ELF-1 (cell line): ENCODE results near the gene TTLL13.
"Not testable (repeated sequence)": the region's sequence is repeated elsewhere in the genome, so short reads cannot be mapped to it uniquely, and the experiment has no call there.

ENCODE experiments used
- DNase-seq: peaks from one replicate; pipeline ENCODE4 v3.0.0-alpha.2; 2016; ENCODE audit warnings: low read depth, low spot score

The TTLL13 gene

DNA sequence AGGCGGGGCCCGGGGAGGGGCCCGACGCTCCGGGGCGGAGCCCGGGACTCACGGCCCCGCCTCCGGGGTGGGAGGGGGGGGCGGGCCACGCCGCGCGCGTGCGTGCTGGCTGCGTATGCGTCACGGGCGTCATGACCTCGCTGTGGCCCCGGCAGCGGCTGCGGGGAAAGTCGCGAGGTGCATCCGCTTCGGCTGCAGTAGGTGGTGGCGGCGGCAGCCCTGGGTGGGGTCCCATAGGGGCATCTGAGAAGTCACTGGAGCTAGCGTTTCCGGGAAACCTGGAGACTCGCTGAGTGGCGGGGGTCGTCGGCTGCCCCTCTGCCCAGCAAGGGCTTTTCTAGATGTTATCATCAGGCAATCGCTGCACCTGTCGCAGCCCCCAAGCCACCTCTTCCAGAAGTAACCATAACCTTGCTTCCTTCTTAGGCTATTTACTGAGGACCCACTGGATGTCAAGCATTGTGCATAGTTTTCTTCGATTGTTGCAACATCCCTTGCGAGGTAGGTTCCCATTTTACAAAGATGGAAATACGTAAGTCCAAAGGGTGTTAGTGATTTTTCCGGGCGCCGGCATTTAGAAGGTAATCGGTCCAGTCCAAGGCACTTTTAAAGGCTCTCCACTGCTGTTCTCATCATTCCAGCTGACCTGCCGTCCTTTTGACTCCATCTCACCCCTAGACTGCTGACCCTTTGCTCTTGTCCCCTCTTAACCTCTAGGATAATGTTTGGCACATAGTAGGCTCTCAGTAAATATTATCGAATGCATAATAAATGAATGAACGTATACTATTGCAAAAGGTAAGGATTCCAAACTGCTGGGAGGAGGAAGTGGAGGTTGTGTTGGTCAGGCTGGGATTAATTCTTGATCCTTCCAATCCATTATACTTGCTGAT, 15.0 kb upstream of the TTLL13 start, which contains the start of gene GDPGP1:
Gene GDPGP1, plus strand, starts transcription at position 114 of the 893 bp plus-strand sequence. CDS start 6,700 bp downstream, outside the sequence.
- DNase-seq: no peak

DNA sequence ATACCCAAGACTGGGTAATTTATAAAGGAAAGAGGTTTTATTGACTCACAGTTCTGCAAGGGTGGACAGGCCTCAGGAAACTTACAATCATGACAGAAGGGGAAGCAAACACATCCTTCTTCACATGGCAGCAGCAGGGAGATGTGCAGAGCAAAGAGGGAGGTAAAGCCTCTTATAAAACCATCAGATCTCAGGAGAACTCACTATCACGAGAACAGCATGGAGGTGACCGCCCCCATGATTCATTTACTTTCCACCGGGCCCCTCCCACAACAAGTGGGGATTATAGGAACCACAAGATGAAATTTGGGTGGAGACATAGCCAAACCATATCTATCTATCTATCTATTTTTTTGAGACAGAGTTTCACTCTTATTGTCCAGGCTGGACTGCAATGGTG, 10.0 kb upstream of the TTLL13 start:
- DNase-seq: no peak

DNA sequence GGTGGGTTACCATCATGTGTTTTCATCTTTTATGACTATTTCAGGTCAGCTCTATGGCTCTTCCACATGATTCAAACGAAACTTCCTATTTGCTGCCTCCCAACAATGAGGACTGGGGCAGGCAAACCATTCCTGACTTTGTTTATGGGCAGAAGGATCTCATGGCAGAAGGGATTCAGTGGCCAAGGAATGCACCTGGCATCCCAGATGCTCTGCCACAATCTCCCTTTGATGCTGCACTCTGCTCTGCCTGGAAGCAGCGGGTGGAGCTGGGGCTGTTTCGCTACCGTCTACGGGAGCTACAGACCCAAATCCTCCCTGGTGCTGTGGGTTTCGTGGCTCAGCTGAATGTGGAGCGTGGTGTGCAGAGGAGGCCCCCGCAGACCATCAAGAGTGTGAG, 8.5 kb upstream of the TTLL13 start:
- no peak for DNase-seq

DNA sequence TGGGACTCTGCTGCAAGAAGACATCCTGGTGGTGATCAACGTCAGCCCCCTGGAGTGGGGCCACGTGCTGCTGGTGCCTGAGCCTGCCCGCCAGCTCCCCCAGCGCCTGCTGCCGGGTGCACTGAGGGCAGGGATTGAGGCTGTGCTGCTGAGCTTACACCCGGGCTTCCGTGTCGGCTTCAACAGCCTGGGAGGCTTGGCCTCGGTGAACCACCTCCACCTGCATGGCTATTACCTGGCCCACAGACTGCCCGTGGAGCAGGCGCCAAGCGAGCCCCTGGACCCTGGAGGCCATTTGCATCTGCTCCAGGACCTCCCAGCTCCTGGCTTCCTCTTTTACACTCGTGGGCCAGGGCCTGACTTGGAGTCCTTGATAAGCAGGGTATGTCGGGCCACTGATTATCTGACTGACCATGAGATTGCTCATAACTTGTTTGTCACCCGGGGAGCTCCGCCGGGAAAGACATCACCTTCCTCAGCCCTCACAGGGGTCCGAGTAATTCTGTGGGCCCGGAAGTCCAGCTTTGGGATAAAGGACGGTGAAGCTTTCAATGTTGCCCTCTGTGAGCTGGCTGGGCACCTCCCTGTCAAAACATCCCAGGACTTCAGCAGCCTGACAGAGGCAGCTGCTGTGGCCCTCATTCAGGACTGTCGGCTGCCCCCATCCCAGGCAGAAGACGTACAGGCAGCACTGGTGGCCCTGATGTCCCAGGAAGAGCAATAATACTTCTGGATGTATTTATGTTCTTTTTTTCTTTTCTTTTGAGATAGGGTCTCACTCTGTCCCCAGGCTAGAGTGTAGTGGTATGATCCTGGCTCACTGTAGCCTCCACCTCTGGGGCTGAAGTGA, 7.8 kb upstream of the TTLL13 start:
- DNase-seq: no peak

DNA sequence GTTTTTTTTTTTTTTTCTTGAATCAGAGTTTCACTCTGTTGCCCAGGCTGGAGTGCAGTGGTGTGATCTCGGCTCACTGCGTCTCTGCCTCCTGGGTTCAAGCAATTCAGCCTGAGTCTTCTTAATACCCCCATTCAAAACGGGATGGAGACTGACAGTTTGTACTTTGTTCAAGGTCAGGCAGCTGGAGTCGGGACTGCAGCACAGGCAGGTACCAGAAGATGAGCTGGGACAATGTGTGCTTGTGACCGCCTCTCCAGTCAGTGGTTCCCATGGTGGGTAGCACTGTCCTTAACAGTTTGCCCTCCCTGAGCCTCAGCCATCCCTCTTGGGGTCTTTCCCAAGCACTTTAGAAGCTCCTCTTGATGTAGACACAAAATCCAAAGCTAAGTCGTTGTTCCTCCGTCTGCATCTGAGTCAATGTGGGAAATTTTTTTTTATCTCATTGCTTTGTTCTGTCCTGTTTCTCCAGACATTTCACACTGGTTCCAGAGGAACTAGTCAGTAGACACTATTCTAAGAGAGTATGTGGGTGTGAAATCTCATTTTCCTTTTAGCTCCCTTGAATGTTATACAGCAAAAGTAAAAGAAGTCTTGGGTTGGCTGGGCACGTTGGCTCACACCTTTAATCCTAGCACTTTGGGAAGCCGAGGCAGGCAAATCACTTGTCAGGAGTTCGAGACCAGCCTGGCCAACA, 5.3 kb upstream of the TTLL13 start:
- DNase-seq: no peak

DNA sequence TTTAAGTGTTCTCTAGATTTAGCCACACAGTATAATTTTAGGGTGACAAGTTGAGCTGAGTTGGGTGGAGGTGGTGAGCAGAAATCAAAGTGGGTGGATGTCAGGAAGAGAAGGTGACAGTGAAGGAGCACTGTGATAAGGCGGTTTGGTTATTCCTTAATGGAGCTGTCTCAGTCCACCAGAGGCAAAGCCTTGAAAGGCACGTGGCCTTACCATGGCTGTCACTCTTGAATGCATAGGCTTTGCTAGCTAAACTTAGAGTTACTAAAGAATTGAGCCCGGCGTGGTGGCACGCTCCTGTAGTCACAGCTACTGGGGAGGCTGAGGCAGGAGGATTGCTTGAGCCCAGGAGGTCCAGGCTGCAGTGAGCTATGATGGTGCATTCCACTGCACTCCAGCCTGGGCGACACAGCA, 560 bp upstream of the TTLL13 start:
- DNase-seq: no peak

DNA sequence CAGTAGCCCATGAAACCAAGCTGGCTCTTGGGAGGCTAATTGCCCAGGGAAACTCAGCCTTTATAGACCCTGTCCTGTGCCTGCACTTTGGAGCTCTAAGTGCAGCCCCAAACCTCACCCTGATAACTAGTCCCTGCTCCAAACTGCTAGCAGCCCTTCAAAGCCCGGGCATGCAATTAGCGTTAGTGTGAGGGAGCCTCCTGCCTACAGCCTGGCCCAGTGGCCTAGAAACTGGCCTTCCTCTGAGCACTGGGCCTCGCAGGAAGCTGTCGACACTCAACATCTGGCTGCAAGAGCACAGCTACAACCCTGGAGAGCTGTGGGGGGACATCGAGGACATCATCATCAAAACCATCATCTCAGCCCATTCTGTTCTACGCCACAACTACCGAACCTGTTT, 8.4 kb downstream of the TTLL13 start:
- no peak for DNase-seq

DNA sequence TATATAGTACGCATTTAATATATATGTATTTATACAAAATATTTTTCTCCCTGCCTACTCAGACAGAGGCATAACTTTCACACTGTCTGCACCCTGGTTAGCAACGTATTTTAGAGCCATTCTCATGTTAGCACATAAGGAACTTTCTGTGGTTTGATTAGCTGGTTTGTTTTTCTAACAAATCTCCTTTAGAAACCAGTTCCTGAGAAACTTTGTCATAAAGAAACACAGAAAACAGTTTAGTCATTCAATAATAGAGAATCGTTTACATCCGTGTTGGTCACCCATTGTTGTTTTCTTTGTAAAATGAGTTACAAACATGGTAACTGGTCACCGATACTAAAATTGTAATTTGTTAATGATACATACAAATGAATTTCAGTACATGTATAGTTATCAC, 10.2 kb downstream of the TTLL13 start:
- no peak for DNase-seq

DNA sequence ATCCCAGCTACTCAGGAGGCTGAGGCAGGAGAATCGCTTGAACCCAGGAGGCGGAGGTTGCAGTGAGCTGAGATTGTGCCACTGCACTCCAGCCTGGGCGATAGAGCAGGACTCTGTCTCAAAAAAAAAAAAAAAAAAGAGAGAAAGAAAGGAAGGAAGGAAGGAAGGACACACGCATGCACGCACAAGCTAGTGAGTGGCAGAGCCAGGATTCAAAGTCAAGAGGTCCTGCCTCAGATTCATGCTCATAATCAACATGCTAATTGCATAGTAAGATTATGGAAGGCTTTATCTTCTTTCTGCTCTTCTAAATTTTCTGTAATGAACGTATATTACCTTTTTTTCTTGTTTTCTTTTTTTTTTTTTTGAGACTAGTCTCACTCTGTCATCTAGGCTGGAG, 11.4 kb downstream of the TTLL13 start:
- DNase-seq: not testable (repeated sequence)

DNA sequence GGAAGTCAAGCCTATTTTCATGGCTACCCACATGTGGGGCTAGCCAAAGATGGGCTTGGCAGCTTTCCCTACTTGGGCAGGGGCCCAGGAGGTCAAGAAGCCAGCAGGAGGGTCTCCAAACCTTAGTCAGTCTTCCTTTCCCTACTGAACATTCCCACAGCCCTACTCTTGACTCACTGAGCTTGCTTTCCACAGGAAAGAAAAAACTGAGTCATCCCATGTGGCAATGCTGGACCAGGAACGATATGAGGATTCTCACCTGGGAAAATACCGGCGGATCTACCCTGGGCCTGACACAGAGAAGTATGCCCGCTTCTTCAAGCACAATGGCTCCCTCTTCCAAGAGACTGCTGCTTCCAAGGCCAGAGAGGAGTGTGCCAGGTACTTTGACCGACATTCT, 12.5 kb downstream of the TTLL13 start:
- no peak for DNase-seq

DNA sequence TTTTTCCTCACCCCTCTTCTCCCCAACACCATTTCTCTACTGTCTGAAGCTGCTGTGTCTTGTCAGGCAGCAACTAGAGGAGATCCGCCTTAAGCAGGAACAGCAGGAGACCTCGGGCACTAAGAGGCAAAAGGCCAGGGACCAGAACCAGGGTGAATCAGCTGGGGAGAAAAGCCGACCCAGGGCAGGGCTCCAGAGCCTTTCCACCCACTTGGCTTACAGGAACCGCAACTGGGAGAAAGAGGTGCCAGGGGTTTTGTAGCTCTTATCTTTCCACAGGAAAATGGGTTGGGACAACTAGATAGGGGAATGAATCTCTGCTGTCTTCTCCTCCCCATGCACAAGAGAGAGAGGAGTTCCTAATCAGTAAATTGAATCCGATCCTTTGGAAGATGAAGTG, 13.1 kb downstream of the TTLL13 start:
- no peak for DNase-seq

DNA sequence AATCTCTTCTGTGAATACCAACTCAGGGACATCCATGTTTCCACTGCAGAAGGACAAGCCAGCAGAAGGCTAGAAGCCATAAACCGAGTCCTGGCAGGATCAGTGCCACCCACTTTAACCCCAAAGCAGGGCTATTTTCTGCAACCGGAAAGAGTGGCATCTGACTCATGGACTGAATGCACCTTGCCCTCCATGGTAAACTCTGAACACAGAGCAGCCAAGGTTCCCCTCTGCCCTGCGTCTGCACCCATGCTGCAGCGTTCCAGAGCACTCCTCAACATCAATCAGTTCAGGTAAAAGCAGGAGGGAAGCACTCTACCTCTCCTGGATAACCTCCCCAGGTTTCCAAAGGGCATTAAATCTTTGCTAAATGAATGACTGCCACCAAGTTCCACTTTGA, 15.3 kb downstream of the TTLL13 start:
- no peak for DNase-seq

DNA sequence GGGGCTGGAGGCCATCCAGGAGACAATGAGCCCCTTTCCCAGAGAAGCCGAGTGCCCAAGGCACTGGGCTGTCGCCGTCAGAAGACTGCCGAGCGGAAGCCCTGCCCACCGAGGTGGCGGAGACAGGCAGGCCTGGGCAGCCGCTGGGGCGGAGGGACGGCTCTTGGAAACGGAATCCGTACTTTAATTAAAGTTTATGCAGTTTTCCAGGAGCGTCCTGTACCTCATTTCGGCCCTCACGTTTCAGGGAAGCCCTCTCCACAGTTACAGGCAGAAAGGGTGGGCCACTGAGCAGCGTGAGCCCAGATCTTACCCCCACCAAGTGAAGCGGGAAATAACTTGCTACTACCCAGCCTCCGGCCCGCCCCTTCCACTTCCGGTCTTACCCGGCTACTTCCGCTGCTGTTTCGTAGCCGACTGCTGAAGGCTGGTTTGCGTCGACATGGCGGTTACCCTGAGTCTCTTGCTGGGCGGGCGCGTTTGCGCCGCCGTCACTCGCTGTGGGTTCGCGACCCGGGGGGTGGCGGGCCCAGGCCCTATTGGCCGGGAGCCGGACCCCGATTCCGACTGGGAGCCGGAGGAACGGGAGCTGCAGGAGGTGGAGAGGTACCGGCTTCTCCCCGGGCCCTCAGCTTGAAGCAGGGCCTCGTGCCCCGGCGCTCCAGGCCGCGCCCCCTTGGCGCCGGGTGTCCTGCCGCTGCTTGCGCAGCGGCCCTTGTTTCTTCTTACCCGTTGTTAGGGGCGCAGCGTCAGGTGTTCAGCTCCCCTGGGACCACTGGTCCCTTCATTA, 16.1 kb downstream of the TTLL13 start, which contains the start of gene NGRN:
Gene NGRN, plus strand, starts transcription at position 402 of the 790 bp plus-strand sequence. Its CDS starts 41 bp downstream, at position 443.
- peak; percentile 95 for DNase-seq

DNA sequence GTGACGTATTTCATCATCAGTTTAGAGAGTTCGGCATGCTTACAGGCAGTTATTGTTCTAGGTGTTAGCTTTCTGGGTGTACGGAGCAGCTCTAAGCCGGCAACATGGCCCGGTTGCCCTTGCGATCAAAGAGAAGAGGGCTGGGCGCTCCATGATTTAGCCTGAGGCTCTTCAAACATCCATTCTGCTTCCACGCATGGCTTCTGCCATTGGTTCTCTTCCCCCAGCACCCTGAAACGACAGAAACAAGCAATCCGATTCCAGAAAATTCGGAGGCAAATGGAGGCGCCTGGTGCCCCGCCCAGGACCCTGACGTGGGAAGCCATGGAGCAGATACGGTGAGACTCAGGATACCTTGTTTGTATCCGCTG, 16.7 kb downstream of the TTLL13 start:
- DNase-seq: peak; percentile 77

DNA sequence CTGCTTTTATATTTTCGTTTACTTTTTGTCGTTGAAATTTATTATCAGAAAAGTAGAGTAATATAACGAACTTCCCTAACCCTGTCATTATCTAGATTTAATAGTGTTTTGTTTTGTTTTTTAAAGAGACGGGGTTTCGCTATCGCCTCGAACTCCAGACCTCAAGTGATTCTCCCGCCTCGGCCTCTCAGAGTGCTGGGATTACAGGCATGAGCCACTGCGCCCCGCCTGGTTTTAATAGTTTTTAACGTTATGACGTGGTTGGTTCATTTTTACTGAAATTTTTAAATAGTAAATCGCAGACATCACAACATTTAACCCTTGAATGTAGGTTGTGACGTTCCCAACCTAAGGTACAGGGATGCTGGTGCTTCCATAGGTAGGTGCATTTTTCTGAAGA, 17.1 kb downstream of the TTLL13 start:
- no peak for DNase-seq

DNA sequence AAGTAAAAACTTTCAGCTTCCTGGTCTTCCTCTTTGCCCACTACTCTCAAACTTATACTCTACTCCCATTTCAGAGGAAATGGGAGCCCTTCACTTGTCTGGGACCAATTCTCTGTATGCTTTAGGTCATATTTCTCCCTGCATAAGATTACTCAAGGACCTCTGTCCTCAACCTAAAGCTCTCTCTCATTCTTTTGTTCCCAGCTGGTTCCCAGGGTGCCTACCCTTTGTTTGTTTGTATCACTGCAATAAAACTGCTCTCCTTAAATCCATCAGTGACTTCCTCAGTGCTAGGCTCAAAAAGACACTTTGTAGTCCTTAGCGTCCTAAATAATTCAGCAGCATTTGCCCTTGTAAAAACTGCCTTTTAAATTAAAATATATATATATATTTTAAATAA, 19.1 kb downstream of the TTLL13 start:
- DNase-seq: peak; percentile 38

DNA sequence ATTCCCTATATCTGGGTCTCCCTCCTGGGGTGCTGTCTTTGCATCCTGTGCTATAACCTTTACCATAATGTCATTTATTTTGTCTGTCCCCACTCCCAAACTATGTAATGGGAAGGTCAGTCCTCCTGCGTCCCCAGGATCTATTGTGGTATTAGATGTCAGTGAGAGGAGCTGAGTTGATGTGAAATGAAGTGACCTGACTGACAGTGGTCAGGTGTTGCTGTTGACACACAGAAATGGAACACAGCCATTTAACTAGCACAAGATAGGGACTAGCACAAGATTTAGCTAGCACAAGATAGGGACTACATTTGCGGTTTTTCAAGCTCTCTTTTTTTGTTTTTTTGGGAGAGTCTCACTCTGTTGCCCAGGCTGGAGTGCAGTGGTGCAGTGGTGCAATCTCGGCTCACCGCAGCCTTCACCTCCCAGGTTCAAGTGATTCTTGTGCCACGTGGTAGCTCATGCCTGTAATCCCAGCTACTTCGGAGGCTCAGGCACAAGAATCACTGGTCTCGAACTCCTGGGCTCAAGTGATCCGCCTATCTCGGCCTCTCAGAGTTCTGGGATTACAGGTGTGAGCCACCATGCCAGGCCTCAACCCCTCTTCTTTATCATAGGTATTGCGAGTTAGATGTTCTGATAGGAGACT, 21.3 kb downstream of the TTLL13 start:
- DNase-seq: no peak

DNA sequence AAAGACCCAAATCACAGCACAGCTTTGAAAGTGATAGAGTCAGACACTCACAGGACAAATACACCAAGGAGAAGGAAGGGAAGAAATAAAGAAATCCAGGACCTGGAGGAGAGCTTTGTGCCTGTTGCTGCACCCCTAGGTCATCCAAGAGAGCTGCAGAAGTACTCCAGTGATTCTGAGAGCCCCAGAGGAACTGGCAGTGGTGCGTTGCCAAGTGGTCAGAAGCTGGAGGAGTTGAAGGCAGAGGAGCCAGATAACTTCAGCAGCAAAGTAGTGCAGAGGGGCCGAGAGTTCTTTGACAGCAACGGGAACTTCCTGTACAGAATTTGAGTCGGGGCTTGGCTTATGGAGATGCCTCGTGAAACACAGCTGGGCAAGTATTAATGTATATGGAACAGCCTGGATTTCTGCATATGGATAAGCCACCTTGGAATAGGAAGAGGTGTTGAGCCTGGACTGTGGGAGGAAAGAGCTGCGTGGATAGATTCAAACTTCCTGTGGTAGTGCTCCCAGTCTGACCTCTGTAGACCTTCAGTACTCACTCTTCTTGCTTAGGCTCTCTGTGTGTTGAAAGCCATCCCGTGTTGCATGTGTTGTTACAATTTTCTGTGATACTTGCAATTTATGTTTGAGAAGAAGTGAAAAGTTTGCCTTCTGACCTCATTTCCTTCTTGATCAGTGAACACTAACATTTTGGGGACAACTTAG, 22.3 kb downstream of the TTLL13 start:
- no peak for DNase-seq

DNA sequence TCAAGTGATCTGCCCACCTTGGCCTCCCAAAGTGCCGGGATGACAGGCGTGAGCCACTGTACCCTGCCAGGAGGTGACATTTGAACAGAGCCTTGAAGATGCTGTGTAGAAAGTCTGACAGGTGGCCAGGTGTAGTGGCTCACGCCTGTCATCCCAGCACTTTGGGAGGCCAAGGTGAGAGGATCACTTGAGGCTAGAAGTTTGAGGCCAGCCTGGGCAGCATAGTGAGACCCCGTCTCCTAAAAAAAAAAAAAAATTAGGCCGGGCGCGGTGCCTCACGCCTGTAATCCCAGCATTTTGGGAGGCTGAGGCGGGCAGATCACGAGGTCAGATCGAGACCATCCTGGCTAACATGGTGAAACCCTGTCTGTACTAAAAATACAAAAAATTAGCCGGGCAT, 29.1 kb downstream of the TTLL13 start:
- DNase-seq: not testable (repeated sequence)

DNA sequence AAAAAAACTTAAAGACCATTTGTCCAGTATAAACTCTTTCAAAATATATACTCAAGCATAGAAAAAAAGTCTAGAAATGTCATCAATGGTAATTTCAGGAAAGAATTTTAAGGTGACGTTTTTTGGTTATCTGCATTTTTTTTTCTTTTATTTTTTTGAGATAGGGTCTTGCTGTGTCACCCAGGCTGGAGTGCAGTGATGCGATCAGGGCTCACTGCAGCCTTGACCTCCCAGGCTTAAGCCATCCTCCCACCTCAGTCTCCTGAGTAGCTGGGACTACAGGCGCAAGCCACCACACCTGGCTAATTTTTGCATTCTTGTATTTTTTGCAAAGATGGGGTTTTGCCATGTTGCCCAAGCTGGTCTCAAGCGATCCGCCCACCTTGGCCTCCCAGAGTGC, 31.4 kb downstream of the TTLL13 start:
- not testable (repeated sequence) for DNase-seq
